ENCODE results near the gene INTS13. TPM values are rescaled to one million over a fixed set of nuclear protein-coding genes. Genes with fewer than 3 reads are reported as not detected.
A peak's percentile ranks its signal among the peaks of the same experiment; 100 is the strongest.
"Not testable (repeated sequence)": the region's sequence is repeated elsewhere in the genome, so short reads cannot be mapped to it uniquely, and the experiment has no call there.

The INTS13 gene
- total RNA-seq, 4 donors from 2014 or later = 15.7 to 30.5 (median 18.4) TPM

GRCh38 chr12:26971963-26972362, 34.2 kb upstream of the INTS13 start:
- no peaks in the 10 kb centered on the region for H3K27me3 ChIP-seq
- H3K27ac ChIP-seq = no peak overlapping the region
- H3K9me3 ChIP-seq = no peaks in the 10 kb centered on the region
- intact Hi-C loops (cut with DNase I) = no loop called here
- no peak for TF ChIP-seq CTCF (IDR thresholded peaks at IDR 0.05)
- no peak for TF ChIP-seq POLR2A (IDR thresholded peaks at IDR 0.05)
- H3K36me3 ChIP-seq = peaks cover 9 to 12% of the 10 kb centered on the region in 2 donors
- WGBS, 2 donors = 78 to 90% methylated on average over 2 of the region's 2 CpGs
- DNase-seq = no peak
- no peak overlapping the region for H3K4me3 ChIP-seq (replicated peaks in 1 of 3)
- no peaks in the 10 kb centered on the region for H3K4me1 ChIP-seq

- WGBS, 2 donors = 95 to 100% methylated on average over 2 of the region's 2 CpGs
- Histone ChIP-seq H3K9me3 (no peaks in the 10 kb centered on the region), H3K27me3 (no peaks in the 10 kb centered on the region), H3K36me3 (peaks cover 9 to 12% of the 10 kb centered on the region in 2 donors), H3K27ac (no peak overlapping the region), H3K4me1 (no peaks in the 10 kb centered on the region), H3K4me3 (replicated peaks in 1 of 3) (no peak overlapping the region)
- intact Hi-C loops (cut with DNase I) = no loop called here
- DNase-seq = no peak
- TF ChIP-seq POLR2A (IDR thresholded peaks at IDR 0.05) (no peak), CTCF (IDR thresholded peaks at IDR 0.05) (no peak)
Measured at GRCh38 chr12:26970136-26970535, 32.4 kb upstream of the INTS13 start.

GRCh38 chr12:26966842-26967241, 29.1 kb upstream of the INTS13 start:
- no peaks in the 10 kb centered on the region for H3K9me3 ChIP-seq
- TF ChIP-seq CTCF (IDR thresholded peaks at IDR 0.05) = no peak
- TF ChIP-seq POLR2A (IDR thresholded peaks at IDR 0.05) = no peak
- intact Hi-C loops (cut with DNase I) = no loop called here
- no peak overlapping the region for H3K4me3 ChIP-seq (replicated peaks in 1 of 3)
- H3K4me1 ChIP-seq = no peaks in the 10 kb centered on the region
- WGBS, 2 donors = 94 to 97% methylated on average over 3 of the region's 3 CpGs
- peaks cover 0 to 11% of the 10 kb centered on the region in 2 donors for H3K36me3 ChIP-seq
- H3K27me3 ChIP-seq = no peaks in the 10 kb centered on the region
- no peak for DNase-seq
- H3K27ac ChIP-seq = no peak overlapping the region

- TF ChIP-seq CTCF (IDR thresholded peaks at IDR 0.05) = no peak
- no peak for TF ChIP-seq POLR2A (IDR thresholded peaks at IDR 0.05)
- Histone ChIP-seq H3K36me3 (peaks cover 0 to 6% of the 10 kb centered on the region in 2 donors), H3K4me3 (replicated peaks in 1 of 3) (no peak overlapping the region), H3K27me3 (no peaks in the 10 kb centered on the region), H3K9me3 (no peaks in the 10 kb centered on the region), H3K4me1 (peaks cover 9 to 21% of the 10 kb centered on the region in 2 donors), H3K27ac (no peak overlapping the region)
- intact Hi-C loops (cut with DNase I) = no loop called here
- 89 to 97% methylated on average over 1 of the region's 1 CpG for WGBS, 2 donors
- no peak for DNase-seq
Measured at GRCh38 chr12:26963413-26963812, 25.6 kb upstream of the INTS13 start.

DNA sequence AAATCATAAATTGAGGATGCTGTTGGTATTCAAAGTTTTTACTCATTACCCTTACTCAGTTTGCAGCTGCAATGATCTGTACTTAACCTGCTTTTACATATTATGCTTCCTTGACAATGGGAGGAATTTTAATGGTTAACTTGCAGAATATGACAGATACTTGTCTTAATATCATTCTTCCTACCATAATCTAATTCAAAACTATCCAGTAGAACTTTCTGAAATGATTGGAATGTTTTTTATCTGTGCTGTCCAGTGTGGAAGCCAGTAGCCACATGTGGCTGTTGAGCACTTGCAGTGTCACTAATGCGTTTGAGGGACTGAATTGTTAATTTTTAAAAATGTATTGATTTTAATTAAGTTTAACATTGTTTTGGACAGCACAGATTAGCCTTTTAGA, 24.0 kb upstream of the INTS13 start:
- H3K36me3 ChIP-seq = peaks cover under 1 to 13% of the 10 kb centered on the region in 2 donors
- H3K27me3 ChIP-seq = no peaks in the 10 kb centered on the region
- H3K4me1 ChIP-seq = peaks cover 9 to 21% of the 10 kb centered on the region in 2 donors
- DNase-seq = no peak
- no peaks in the 10 kb centered on the region for H3K9me3 ChIP-seq
- no peak overlapping the region for H3K4me3 ChIP-seq (replicated peaks in 1 of 3)
- 93 to 95% methylated on average over 1 of the region's 1 CpG for WGBS, 2 donors
- TF ChIP-seq POLR2A (IDR thresholded peaks at IDR 0.05) (no peak), CTCF (IDR thresholded peaks at IDR 0.05) (no peak)
- intact Hi-C loops (cut with DNase I) = no loop called here
- peak overlapping the region in 1 of 3 donors; percentile 11 for H3K27ac ChIP-seq

DNA sequence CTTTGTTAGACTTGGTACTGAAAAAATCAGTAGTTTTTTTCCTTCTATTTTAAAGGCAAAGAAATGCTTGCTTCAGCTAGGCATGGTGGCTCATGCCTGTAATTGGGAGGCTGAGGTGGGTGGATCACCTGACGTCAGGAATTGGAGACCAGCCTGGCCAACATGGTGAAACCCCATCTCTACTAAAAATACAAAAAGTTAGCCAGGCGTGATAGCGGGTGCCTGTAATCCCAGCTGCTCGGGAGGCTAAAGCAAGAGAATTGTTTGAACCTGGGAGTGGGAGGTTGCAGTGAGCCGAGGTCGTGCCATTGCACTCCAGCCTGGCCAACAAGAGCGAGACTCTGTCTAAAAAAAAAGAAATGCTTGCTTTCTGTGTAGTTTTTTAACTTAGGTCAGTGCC, 23.6 kb upstream of the INTS13 start:
- H3K9me3 ChIP-seq; H3K4me3 ChIP-seq (replicated peaks in 1 of 3); intact Hi-C loops (cut with DNase I); H3K27me3 ChIP-seq: not testable (repeated sequence)
- 80% methylated on average over 7 of the region's 7 CpGs for WGBS, 2 donors
- peak overlapping the region in 1 of 3 donors; percentile 11 for H3K27ac ChIP-seq
- peak in 1 of 2 donors; percentile 44 for DNase-seq
- H3K36me3 ChIP-seq = peaks cover 5 to 17% of the 10 kb centered on the region in 2 donors
- H3K4me1 ChIP-seq = peaks cover 9 to 21% of the 10 kb centered on the region in 2 donors
